Stimulated activated CD4-positive, alpha-beta T cell treated with anti-CD3 and anti-CD28 coated beads, Interleukin-15, amount 100 ng/mL, for 1 hour (primary cell): ENCODE results near the gene HLA-DMB.
A peak's percentile ranks its signal among the peaks of the same experiment; 100 is the strongest.

Source experiments
- DNase-seq, 2 donors: peaks; one replicate each; pipeline ENCODE4 v3.0.0-alpha.2; 2020; ENCODE audit warnings: low read depth in 1 of 2, low spot score in 1 of 2

HLA-DMB gene

GRCh38 chr6:32940656-32941213, at the start of gene HLA-DMB:
Gene HLA-DMB (minus strand): TSS chr6:32941028. CDS start chr6:32940807, 221 bp downstream.
- no peak for DNase-seq

- DNase-seq = no peak
Measured at GRCh38 chr6:32989368-32989767, 48.5 kb upstream of the HLA-DMB start.

GRCh38 chr6:32984622-32985389, 44.0 kb upstream of the HLA-DMB start:
- DNase-seq = peak; percentile 81 to 83

- DNase-seq = no peak
Measured at GRCh38 chr6:32983964-32984621, 43.3 kb upstream of the HLA-DMB start.

GRCh38 chr6:32983493-32983848, 42.6 kb upstream of the HLA-DMB start:
- no peak for DNase-seq

- no peak for DNase-seq
Measured at GRCh38 chr6:32982702-32983492, 42.1 kb upstream of the HLA-DMB start.

GRCh38 chr6:32982084-32982701, 41.4 kb upstream of the HLA-DMB start:
- no peak for DNase-seq

GRCh38 chr6:32980488-32981038, 39.7 kb upstream of the HLA-DMB start:
- no peak for DNase-seq

- DNase-seq = no peak
Measured at GRCh38 chr6:32979720-32980487, 39.1 kb upstream of the HLA-DMB start.

GRCh38 chr6:32977953-32978324, 37.1 kb upstream of the HLA-DMB start:
- DNase-seq = no peak

- no peak for DNase-seq
Measured at GRCh38 chr6:32977272-32977952, 36.6 kb upstream of the HLA-DMB start.

GRCh38 chr6:32976334-32977069, 35.7 kb upstream of the HLA-DMB start:
- DNase-seq = no peak

GRCh38 chr6:32975886-32976285, 35.1 kb upstream of the HLA-DMB start:
- no peak for DNase-seq

GRCh38 chr6:32974541-32975308, 33.9 kb upstream of the HLA-DMB start:
- no peak for DNase-seq

GRCh38 chr6:32974016-32974333, 33.1 kb upstream of the HLA-DMB start:
- DNase-seq = no peak

GRCh38 chr6:32973144-32974015, 32.6 kb upstream of the HLA-DMB start:
- peak in 1 of 2 donors; percentile 39 for DNase-seq
